GM12878 (cell line): ENCODE results near the gene BMI1. TPM values are rescaled to one million over a fixed set of nuclear protein-coding genes. Genes with fewer than 3 reads are reported as not detected.

Experiments used
- ATAC-seq: fragments of 200-7000 bp; cut with Tn5 transposase; 3 replicates; pipeline ENCODE4 v1.9.1; 2020; ENCODE audit warnings: mild to moderate bottlenecking, moderate library complexity
- BruUV-seq: library from RNA; stranded (reverse); fragments of 400-500 nt; replicated peaks from 2 replicates; lab custom pipeline; 2021; lab: Mats Ljungman, UMichigan
- CTCF ChIA-PET: fragments of 300-600 bp; sonication (Branson Sonifier 250); formaldehyde crosslinking; extraction: SDS; loops from one replicate; lab custom pipeline; 2021; ENCODE audit warnings: inconsistent platforms; lab: Yijun Ruan, JAX
- POLR2A ChIA-PET: fragments of 350-600 bp; formaldehyde crosslinking; extraction: SDS; loops from one replicate; lab custom pipeline; 2021; ENCODE audit warnings: inconsistent platforms; lab: Charles Lee
- RAD21 ChIA-PET: fragments of 300-600 bp; sonication (Branson Sonifier 250); formaldehyde crosslinking; loops from one replicate; lab custom pipeline; 2023; ENCODE audit warnings: antibody characterized with exemption; ENCODE audit not compliant: unreplicated experiment; lab: Charles Lee
- SMC1A ChIA-PET: fragments of 300-600 bp; sonication (Branson Sonifier 250); formaldehyde crosslinking; loops from one replicate; lab custom pipeline; 2023; ENCODE audit not compliant: unreplicated experiment, uncharacterized antibody; lab: Charles Lee
- DNase-seq: peaks from one replicate; pipeline ENCODE4 v3.0.0-alpha.2; 2011; ENCODE audit warnings: low read depth, low spot score
- FAIRE-seq: peaks from 3 replicates; lab custom pipeline; 2011; peaks lifted over from hg19 to GRCh38; lab: Jason Lieb, UNC
- H2AFZ ChIP-seq: 2 replicates; pipeline ENCODE4 v1.6.0; 2011; ENCODE audit warnings: low read depth, low read length, control low read depth; ENCODE audit not compliant: control insufficient read depth
- H3K27ac ChIP-seq: 2 replicates; pipeline ENCODE4 v1.5.1; 2011; ENCODE audit warnings: control low read depth; ENCODE audit not compliant: control insufficient read depth, insufficient read depth
- H3K27me3 ChIP-seq, 2 experiments: replicated peaks in 1 of 2; 2 replicates each; pipeline versions ENCODE4 v1.6.0 to v1.6.1; 2011; ENCODE audit warnings: low read length in 1 of 2; ENCODE audit not compliant: control insufficient read depth in 2 of 2, insufficient read depth in 2 of 2
- H3K36me3 ChIP-seq, 2 experiments: 2 replicates each; pipeline ENCODE4 v1.5.1; 2011; ENCODE audit warnings: low read length in 1 of 2; ENCODE audit not compliant: control insufficient read depth in 2 of 2, insufficient read depth in 2 of 2
- H3K4me1 ChIP-seq: 2 replicates; pipeline ENCODE4 v1.6.1; 2011; ENCODE audit warnings: mild to moderate bottlenecking, low read length, moderate library complexity, mixed read lengths; ENCODE audit not compliant: control insufficient read depth, insufficient read depth
- H3K4me2 ChIP-seq: 2 replicates; pipeline ENCODE4 v1.6.0; 2011; ENCODE audit warnings: control low read depth; ENCODE audit not compliant: control insufficient read depth, insufficient read depth
- H3K4me3 ChIP-seq: fragments of 200-600 bp; sonication (generic); 2 replicates; pipeline ENCODE4 v1.5.1; 2016
- H3K79me2 ChIP-seq: 2 replicates; pipeline ENCODE4 v1.6.0; 2011; ENCODE audit warnings: low read length; ENCODE audit not compliant: control insufficient read depth, insufficient read depth
- H3K9ac ChIP-seq: 2 replicates; pipeline ENCODE4 v1.8.0; 2011; ENCODE audit warnings: low read length, control low read depth, mixed read lengths; ENCODE audit not compliant: control insufficient read depth, insufficient read depth
- H3K9me3 ChIP-seq: replicated peaks from 3 replicates; pipeline ENCODE4 v1.5.1; 2011; ENCODE audit warnings: mild to moderate bottlenecking, low read length; ENCODE audit not compliant: control insufficient read depth, insufficient read depth
- H4K20me1 ChIP-seq: 2 replicates; pipeline ENCODE4 v1.6.0; 2011; ENCODE audit not compliant: control insufficient read depth, insufficient read depth
- BCL11A ChIP-seq: IDR thresholded peaks from 2 replicates; pipeline ENCODE4 v1.6.1; 2011; ENCODE audit warnings: low read depth, low read length
- CHD1 ChIP-seq: IDR thresholded peaks from 2 replicates; pipeline ENCODE4 v1.6.1; 2012; ENCODE audit warnings: low read depth, low read length, improper control_type of control experiment
- E2F4 ChIP-seq: IDR thresholded peaks from 2 replicates; pipeline ENCODE4 v1.6.1; 2012; ENCODE audit warnings: low read depth, low read length, improper control_type of control experiment
- EED ChIP-seq: sonication (generic); IDR thresholded peaks from 2 replicates; pipeline ENCODE4 v1.6.1; 2016; ENCODE audit warnings: antibody characterized with exemption, low read depth
- EP300 ChIP-seq, 2 experiments: fragments of 150-350 bp in 1 of 2; IDR thresholded peaks; 2 replicates each; pipeline ENCODE4 v1.6.1; 2011 to 2012; ENCODE audit warnings: low read depth in 2 of 2, low read length in 2 of 2, borderline replicate concordance in 1 of 2, improper control_type of control experiment in 1 of 2, inconsistent platforms in 1 of 2; ENCODE audit not compliant: control insufficient read depth in 1 of 2
- FOXK2 ChIP-seq: fragments of 450-650 bp; IDR thresholded peaks from 2 replicates; pipeline ENCODE4 v1.6.1; 2017; ENCODE audit warnings: mild to moderate bottlenecking, moderate library complexity
- MEF2A ChIP-seq: IDR thresholded peaks from 2 replicates; pipeline ENCODE4 v1.6.1; 2011; ENCODE audit warnings: low read depth, mild to moderate bottlenecking, low read length, moderate library complexity; ENCODE audit not compliant: insufficient read depth
- MYB ChIP-seq: fragments of 150-350 bp; IDR thresholded peaks from 2 replicates; pipeline ENCODE4 v1.6.1; 2014; ENCODE audit warnings: mild to moderate bottlenecking, low read depth, low read length, borderline replicate concordance
- NFYA ChIP-seq: IDR thresholded peaks from 2 replicates; pipeline ENCODE4 v1.6.1; 2011; ENCODE audit warnings: low read depth, mild to moderate bottlenecking, low read length, improper control_type of control experiment, borderline replicate concordance
- NR2C2 ChIP-seq: IDR thresholded peaks from 2 replicates; pipeline ENCODE4 v1.6.1; 2011; ENCODE audit warnings: borderline replicate concordance, low read depth; ENCODE audit not compliant: control insufficient read depth, insufficient read length
- PML ChIP-seq: IDR thresholded peaks from 2 replicates; pipeline ENCODE4 v1.6.1; 2012; ENCODE audit warnings: low read length, inconsistent platforms
- SIN3A ChIP-seq: IDR thresholded peaks from 2 replicates; pipeline ENCODE4 v1.6.1; 2012; ENCODE audit warnings: low read depth, low read length, improper control_type of control experiment
- SRF ChIP-seq, 2 experiments: IDR thresholded peaks; 2 replicates each; pipeline ENCODE4 v1.6.1; 2011; ENCODE audit warnings: low read depth in 2 of 2, low read length in 2 of 2, mild to moderate bottlenecking in 1 of 2, moderate library complexity in 1 of 2
- YBX1 ChIP-seq: fragments of 450-650 bp; IDR thresholded peaks from 2 replicates; pipeline ENCODE4 v1.6.1; 2016; ENCODE audit warnings: antibody characterized with exemption
- YY1 ChIP-seq: IDR thresholded peaks from 2 replicates; pipeline ENCODE4 v1.6.1; 2011; ENCODE audit warnings: low read depth, mild to moderate bottlenecking, low read length
- ZNF217 ChIP-seq: fragments of 450-650 bp; IDR thresholded peaks from 2 replicates; pipeline ENCODE4 v1.6.1; 2017; ENCODE audit warnings: antibody characterized with exemption, mild to moderate bottlenecking
- WGBS: methylation state at CpG from one replicate; pipeline ENCODE4 v1.1.6; 2016; ENCODE audit warnings: low lambda C conversion rate; ENCODE audit not compliant: insufficient replicate concordance, insufficient coverage; ENCODE audit errors: missing lambda C conversion rate; 5-methylcytosine and 5-hydroxymethylcytosine counted together
- in situ Hi-C: fragments of 300-500 bp; cut with MboI; formaldehyde crosslinking; loops from 9 replicates; pipeline ENCODE4 v1.14.3; 2018; ENCODE audit warnings: mixed read lengths
- intact Hi-C: fragments of 100-400 bp; cut with micrococcal nuclease; formaldehyde crosslinking; loops from one replicate; pipeline ENCODE4 v1.14.2; 2022; ENCODE audit not compliant: unreplicated experiment
- polyA plus RNA-seq, 11 experiments: library from polyadenylated mRNA; depleted of rRNA in 4 of 11; unstranded in 6 of 11; stranded (reverse) in 5 of 11; fragments of >200 nt; fragmentation: Nextera tagmentation in 4 of 11; fragmentation: Illumina TruSeq in 1 of 11; extraction: Ambion mirVana in 4 of 11; extraction: Trizol in 1 of 11; gene quantifications; 1 replicate in 1 of 11; 2 replicates in 10 of 11; pipeline versions ENCODE4 v1.2.1 to v1.2.3, GENCODE V29; 2011 to 2016; ENCODE audit warnings: inconsistent platforms in 2 of 11, missing spikeins in 2 of 11, low read depth in 1 of 11
- total RNA-seq, 4 experiments: library from RNA; depleted of rRNA in 3 of 4; stranded (reverse); fragments of >200 nt in 3 of 4; fragmentation: Illumina TruSeq in 1 of 4; extraction: Trizol in 1 of 4; gene quantifications; 2 replicates each; pipeline versions ENCODE4 v1.2.1 to v1.2.3, GENCODE V29; 2013 to 2021
- TF ChIP-seq, protein P1 (sequence below): IDR thresholded peaks from 2 replicates; pipeline ENCODE4 v1.6.1; 2012; ENCODE audit warnings: low read length, inconsistent platforms
- TF ChIP-seq, protein P2 (sequence below): fragments of 450-650 bp; IDR thresholded peaks from 2 replicates; pipeline ENCODE4 v1.6.1; 2017; ENCODE audit warnings: mild to moderate bottlenecking, low read depth, inconsistent platforms; ENCODE audit not compliant: poor library complexity, severe bottlenecking

BMI1 gene
- total and polyA plus RNA-seq, 10 of the 15 experiments (the other 5 are each of a cell fraction or from before 2014, with no cell fraction given): 8.0 to 49.7 (median 25.8) TPM

- TF ChIP-seq, protein P1, sequence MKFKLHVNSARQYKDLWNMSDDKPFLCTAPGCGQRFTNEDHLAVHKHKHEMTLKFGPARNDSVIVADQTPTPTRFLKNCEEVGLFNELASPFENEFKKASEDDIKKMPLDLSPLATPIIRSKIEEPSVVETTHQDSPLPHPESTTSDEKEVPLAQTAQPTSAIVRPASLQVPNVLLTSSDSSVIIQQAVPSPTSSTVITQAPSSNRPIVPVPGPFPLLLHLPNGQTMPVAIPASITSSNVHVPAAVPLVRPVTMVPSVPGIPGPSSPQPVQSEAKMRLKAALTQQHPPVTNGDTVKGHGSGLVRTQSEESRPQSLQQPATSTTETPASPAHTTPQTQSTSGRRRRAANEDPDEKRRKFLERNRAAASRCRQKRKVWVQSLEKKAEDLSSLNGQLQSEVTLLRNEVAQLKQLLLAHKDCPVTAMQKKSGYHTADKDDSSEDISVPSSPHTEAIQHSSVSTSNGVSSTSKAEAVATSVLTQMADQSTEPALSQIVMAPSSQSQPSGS: no peak
- TF ChIP-seq MEF2A: no peak
Measured at GRCh38 chr10:22333975-22334282, 13.0 kb downstream of the BMI1 start (continued).

- Histone ChIP-seq H3K4me3 (peak overlapping the region; percentile 61; the same call in 1 of the 2 replicates), H3K4me1 (peaks cover 24% of the 10 kb centered on the region), H3K9me3 (no peaks in the 10 kb centered on the region; the same call in 2 of the 3 replicates), H2AFZ (peak overlapping the region; percentile 90), H3K27ac (no peak overlapping the region), H3K4me2 (peak overlapping the region; percentile 94), H3K27me3 (peaks cover 8 to 31% of the 10 kb centered on the region in 2 experiments), H3K79me2 (no peaks in the 10 kb centered on the region), H3K9ac (no peak overlapping the region; the same call in 1 of the 2 replicates), H4K20me1 (no peaks in the 10 kb centered on the region), H3K36me3 (peaks cover 0 to 5% of the 10 kb centered on the region in 2 experiments; a peak in 1 of 4 replicates)
- in situ Hi-C loops: no loop called here
- DNase-seq (no peak), FAIRE-seq (no peak), ATAC-seq (no peak)
- SMC1A ChIA-PET: no interaction called here
- RAD21 ChIA-PET: interaction anchor here (0.6 kb wide), 1 partner anchor 655 kb away, joined by 5 read pairs; no protein-coding TSS in a partner anchor
- POLR2A ChIA-PET: interaction anchor here (0.6 kb wide), 2 partner anchors 376 to 872 kb away, joined by 3 to 4 read pairs; no protein-coding TSS in a partner anchor
- CTCF ChIA-PET: no interaction called here
- no TSS peak for BruUV-seq
- intact Hi-C loops: no loop called here
- WGBS: 87% methylated on average over 72 of the region's 73 CpGs
- no peak for TF ChIP-seq MYB
- no peak for TF ChIP-seq EED
- TF ChIP-seq ZNF217: no peak
- TF ChIP-seq BCL11A: no peak
- no peak for TF ChIP-seq YY1
- no peak for TF ChIP-seq FOXK2
- no peak for TF ChIP-seq EP300 (IDR thresholded peaks at IDR 0.05; ENCODE audit: borderline replicate concordance in 1 of 2, control insufficient read depth in 1 of 2, low read depth in 2 of 2, low read length in 2 of 2)
- TF ChIP-seq E2F4: no peak
- TF ChIP-seq SRF (IDR thresholded peaks at IDR 0.05; ENCODE audit: low read depth in 2 of 2, low read length in 2 of 2): no peak
- no peak for TF ChIP-seq SIN3A
- TF ChIP-seq, protein P2, sequence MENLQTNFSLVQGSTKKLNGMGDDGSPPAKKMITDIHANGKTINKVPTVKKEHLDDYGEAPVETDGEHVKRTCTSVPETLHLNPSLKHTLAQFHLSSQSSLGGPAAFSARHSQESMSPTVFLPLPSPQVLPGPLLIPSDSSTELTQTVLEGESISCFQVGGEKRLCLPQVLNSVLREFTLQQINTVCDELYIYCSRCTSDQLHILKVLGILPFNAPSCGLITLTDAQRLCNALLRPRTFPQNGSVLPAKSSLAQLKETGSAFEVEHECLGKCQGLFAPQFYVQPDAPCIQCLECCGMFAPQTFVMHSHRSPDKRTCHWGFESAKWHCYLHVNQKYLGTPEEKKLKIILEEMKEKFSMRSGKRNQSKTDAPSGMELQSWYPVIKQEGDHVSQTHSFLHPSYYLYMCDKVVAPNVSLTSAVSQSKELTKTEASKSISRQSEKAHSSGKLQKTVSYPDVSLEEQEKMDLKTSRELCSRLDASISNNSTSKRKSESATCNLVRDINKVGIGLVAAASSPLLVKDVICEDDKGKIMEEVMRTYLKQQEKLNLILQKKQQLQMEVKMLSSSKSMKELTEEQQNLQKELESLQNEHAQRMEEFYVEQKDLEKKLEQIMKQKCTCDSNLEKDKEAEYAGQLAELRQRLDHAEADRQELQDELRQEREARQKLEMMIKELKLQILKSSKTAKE: no peak
- no peak for TF ChIP-seq CHD1
- no peak for TF ChIP-seq NR2C2
- TF ChIP-seq PML: no peak
- TF ChIP-seq YBX1: no peak
- TF ChIP-seq NFYA: no peak
Measured at GRCh38 chr10:22334414-22335172, 13.7 kb downstream of the BMI1 start.
